GM19468 (cell line): ENCODE results near the gene SLC26A6.
A peak's percentile ranks its signal among the peaks of the same experiment; 100 is the strongest.

Experiments used
- ATAC-seq: cut with Tn5 transposase; IDR thresholded peaks from one replicate; pipeline ENCODE4 v1.9.1; 2021; ENCODE audit warnings: mild to moderate bottlenecking, moderate library complexity, moderate number of reproducible peaks; ENCODE audit not compliant: unreplicated experiment; ENCODE audit errors: extremely low read depth

Gene SLC26A6

GRCh38 chr3:48633743-48634142 is 1.5 kb downstream of the SLC26A6 start:
- ATAC-seq = no peak

- no peak for ATAC-seq
Measured at GRCh38 chr3:48633256-48633655, 2.0 kb downstream of the SLC26A6 start.

GRCh38 chr3:48631516-48632448 is 3.5 kb downstream of the SLC26A6 start:
- no peak for ATAC-seq

GRCh38 chr3:48630833-48631232 is 4.4 kb downstream of the SLC26A6 start:
- no peak for ATAC-seq

GRCh38 chr3:48630407-48630806 is 4.9 kb downstream of the SLC26A6 start:
- no peak for ATAC-seq

- ATAC-seq = no peak
Measured at GRCh38 chr3:48629894-48630293, 5.4 kb downstream of the SLC26A6 start.

- ATAC-seq = no peak
Measured at GRCh38 chr3:48628277-48629017, 6.8 kb downstream of the SLC26A6 start.

- no peak for ATAC-seq
Measured at GRCh38 chr3:48625600-48625999, 9.7 kb downstream of the SLC26A6 start.

GRCh38 chr3:48624767-48625166 is 10.5 kb downstream of the SLC26A6 start:
- no peak for ATAC-seq

GRCh38 chr3:48623851-48624547 is 11.3 kb downstream of the SLC26A6 start:
- ATAC-seq = no peak

- ATAC-seq = no peak
Measured at GRCh38 chr3:48621461-48621869, 13.8 kb downstream of the SLC26A6 start, which contains the start of gene TMEM89. TMEM89 (minus strand) TSS chr3:48621769; CDS start chr3:48621756, 13 bp downstream.

GRCh38 chr3:48619541-48620524 is 15.4 kb downstream of the SLC26A6 start:
- ATAC-seq = no peak

GRCh38 chr3:48617559-48617958 is 17.7 kb downstream of the SLC26A6 start:
- ATAC-seq = no peak

- ATAC-seq = no peak
Measured at GRCh38 chr3:48614044-48614443, 21.2 kb downstream of the SLC26A6 start.

GRCh38 chr3:48612309-48612708 is 23.0 kb downstream of the SLC26A6 start:
- no peak for ATAC-seq

- peak; percentile 92 for ATAC-seq
Measured at GRCh38 chr3:48609088-48610005, 25.9 kb downstream of the SLC26A6 start, which contains the start of gene UQCRC1. UQCRC1 (minus strand) TSS chr3:48609646; CDS start chr3:48609620, 26 bp downstream.

GRCh38 chr3:48607519-48607918 is 27.7 kb downstream of the SLC26A6 start:
- no peak for ATAC-seq

- no peak for ATAC-seq
Measured at GRCh38 chr3:48601622-48601994, 33.7 kb downstream of the SLC26A6 start.
